ENCODE data around the gene FBXW8. TPM values are rescaled to one million over a fixed set of nuclear protein-coding genes. Genes with fewer than 3 reads are reported as not detected.
A peak's percentile ranks its signal among the peaks of the same experiment; 100 is the strongest.

FBXW8 gene
- total RNA-seq, 1 experiment from 2014 or later = 15.3 TPM

GRCh38 chr12:117080661-117081144 is 170.0 kb downstream of the FBXW8 start:
- H3K23ac ChIP-seq (ENCODE audit: insufficient read length, low read depth, low read length) = no peak overlapping the region

More at GRCh38 chr12:117080661-117081144, 170.0 kb downstream of the FBXW8 start:
- H2BK15ac ChIP-seq (ENCODE audit: low read depth, low read length) = no peak overlapping the region
- no peak overlapping the region for H2AFZ ChIP-seq (ENCODE audit: low read length)
- no peaks in the 10 kb centered on the region for H3K9me3 ChIP-seq (ENCODE audit: control insufficient read depth, low read depth, low read length)
- H2BK120ac ChIP-seq (ENCODE audit: low read depth, low read length, poor library complexity, severe bottlenecking) = no peak overlapping the region
- no peak overlapping the region for H4K8ac ChIP-seq (replicated peaks; ENCODE audit: insufficient read length, low read depth, low read length)
- H3K56ac ChIP-seq (ENCODE audit: insufficient read length, low read depth, low read length) = no peak overlapping the region
- Mint-ChIP-seq H3K9me3 (no peaks in the 10 kb centered on the region), H3K27me3 (ENCODE audit: low read depth) (no peaks in the 10 kb centered on the region), H3K36me3 (ENCODE audit: insufficient read depth in 1 of 3, low read depth in 3 of 3) (no peaks in the 10 kb centered on the region; a peak in 1 of 7 replicates), H3K4me1 (peaks cover 14 to 32% of the 10 kb centered on the region in 2 experiments), H3K27ac (peak overlapping the region in 1 of 3 experiments; percentile 70; a peak in 3 of 7 replicates), H3K4me3 (no peak overlapping the region)
- H3K23me2 ChIP-seq (ENCODE audit: insufficient read length, low read depth, low read length, poor library complexity, severe bottlenecking) = no peaks in the 10 kb centered on the region
- no peaks in the 10 kb centered on the region for H3K79me2 ChIP-seq (ENCODE audit: insufficient read depth, low read length)
- WGBS (ENCODE audit: extremely low coverage, insufficient read length, low lambda C conversion rate) = no CpG with 5 or more reads among the region's 6 CpGs
- no peak overlapping the region for H3K18ac ChIP-seq (ENCODE audit: insufficient read length, low read depth, low read length)
- H3K4me1 ChIP-seq (ENCODE audit: insufficient read depth, low read length) = peaks cover 2% of the 10 kb centered on the region; the same call in 1 of the 2 replicates
- H3K14ac ChIP-seq (ENCODE audit: insufficient read depth, low read length) = no peak overlapping the region
- no peak overlapping the region for H4K91ac ChIP-seq (ENCODE audit: insufficient read length, low read depth, low read length)
- no peaks in the 10 kb centered on the region for H3K27me3 ChIP-seq (ENCODE audit: insufficient read depth, low read length)
- no peaks in the 10 kb centered on the region for H4K20me1 ChIP-seq (ENCODE audit: control insufficient read depth, insufficient read depth, insufficient read length)
- no peak overlapping the region for H4K5ac ChIP-seq (ENCODE audit: insufficient read length, low read depth, low read length)
- no peak overlapping the region for H3K4ac ChIP-seq (ENCODE audit: low read depth, low read length)
- TF ChIP-seq CTCF (conservative IDR thresholded peaks at IDR 0.05) = no peak
- no peak overlapping the region for H3K4me2 ChIP-seq (ENCODE audit: insufficient read depth, insufficient read length, low read length)
- no peak overlapping the region for H3T11ph ChIP-seq (ENCODE audit: low read length)
- no peak for DNase-seq
- no peak overlapping the region for H3K9ac ChIP-seq (ENCODE audit: extremely low read depth, insufficient read length, low read length)
- no peak overlapping the region for H2BK20ac ChIP-seq (ENCODE audit: low read depth, low read length, poor library complexity, severe bottlenecking)
- no peaks in the 10 kb centered on the region for H3K79me1 ChIP-seq (ENCODE audit: insufficient read depth, low read depth, low read length, poor library complexity, severe bottlenecking)
- H3K27ac ChIP-seq (ENCODE audit: insufficient read length, low read depth, low read length) = no peak overlapping the region
- H2BK5ac ChIP-seq (ENCODE audit: insufficient read length, low read length) = no peak overlapping the region
- no peak overlapping the region for H2AK5ac ChIP-seq (ENCODE audit: insufficient read length, low read length)
- H2BK12ac ChIP-seq (ENCODE audit: insufficient read length, low read depth, low read length) = no peak overlapping the region

Other genes starting within 250 kb of the FBXW8 start
- 44.2 and 47.0 TPM in 2 replicates for gene SPRING1, start 172.9 kb upstream of the FBXW8 start, total RNA-seq (2021)
- gene RNFT2, start 172.6 kb upstream of the FBXW8 start, total RNA-seq (2021) = 29.5 and 30.3 TPM in 2 replicates
- 2.5 and 2.6 TPM in 2 replicates for gene HRK, start 29.5 kb upstream of the FBXW8 start, total RNA-seq (2021)
- 5.4 and 5.8 TPM in 2 replicates for gene TESC, start 188.5 kb downstream of the FBXW8 start, total RNA-seq (2021)